Measurements from ENCODE around the gene SCYGR3. TPM values are rescaled to one million over a fixed set of nuclear protein-coding genes. Genes with fewer than 3 reads are reported as not detected.
A peak's percentile ranks its signal among the peaks of the same experiment; 100 is the strongest.

Gene SCYGR3
- polyA plus RNA-seq: not detected in 2 replicates
- not detected in 2 replicates for polyA minus RNA-seq

DNA sequence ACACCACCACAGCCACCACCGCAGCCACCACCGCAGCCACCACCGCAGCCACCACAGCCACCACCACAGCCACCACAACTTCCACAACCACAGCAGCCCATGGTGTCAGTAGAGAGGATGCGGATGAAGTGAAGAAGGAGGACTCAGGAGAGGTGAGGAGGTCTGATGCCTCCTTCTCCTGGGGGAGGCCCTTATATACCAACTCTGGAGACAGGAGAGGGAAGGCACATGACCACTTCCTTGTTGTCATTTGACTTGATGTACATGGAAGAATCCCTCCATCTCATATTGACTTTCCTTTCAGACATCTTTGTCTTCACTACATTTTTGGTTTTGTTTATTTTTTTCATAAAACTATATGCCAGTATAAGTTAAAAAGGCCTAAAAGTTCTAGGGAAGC lies at the start of gene SCYGR3:
Gene SCYGR3, minus strand, starts transcription at position 101 of the 400 bp plus-strand sequence. Its CDS starts 0 bp downstream, at position 101.
- no peaks in the 10 kb centered on the region for H3F3A ChIP-seq (ENCODE audit: insufficient read depth, low read length, poor library complexity, severe bottlenecking)
- no peak within 1 kb of the TSS for H3K9ac ChIP-seq (ENCODE audit: low read length)
- H3K9me3 ChIP-seq (ENCODE audit: low read length): no peaks in the 10 kb centered on the region
- no peaks in the 10 kb centered on the region for H3K27me3 ChIP-seq (ENCODE audit: insufficient read depth, low read depth, low read length)
- no peak within 1 kb of the TSS for H3K4me3 ChIP-seq (ENCODE audit: low read length)
- H4K20me1 ChIP-seq (ENCODE audit: insufficient read depth): no peaks in the 10 kb centered on the region
- TF ChIP-seq POLR2AphosphoS5 (IDR thresholded peaks at IDR 0.05): no peak
- no peak for TF ChIP-seq REST (IDR thresholded peaks at IDR 0.05; ENCODE audit: borderline replicate concordance)
- no peak for TF ChIP-seq EP300 (conservative IDR thresholded peaks at IDR 0.05; ENCODE audit: poor library complexity, severe bottlenecking)
- TF ChIP-seq EZH2 (IDR thresholded peaks at IDR 0.05; ENCODE audit: borderline replicate concordance, insufficient read depth, low read length, poor library complexity, severe bottlenecking): no peak
- no peak for TF ChIP-seq TAF1 (IDR thresholded peaks at IDR 0.05; ENCODE audit: low read depth)
- TF ChIP-seq RAD21 (conservative IDR thresholded peaks at IDR 0.05): no peak
- H3K4me2 ChIP-seq (ENCODE audit: low read length): no peak within 1 kb of the TSS
- no peaks in the 10 kb centered on the region for H3K79me2 ChIP-seq (replicated peaks; ENCODE audit: insufficient read depth, low read length)
- no peak within 1 kb of the TSS for H3K27ac ChIP-seq (ENCODE audit: low read length)
- no peak within 1 kb of the TSS for H2AFZ ChIP-seq (ENCODE audit: low read depth, low read length)
- H3K36me3 ChIP-seq (ENCODE audit: insufficient read depth, low read length): no peaks in the 10 kb centered on the region
- H3K9me2 ChIP-seq (ENCODE audit: insufficient read depth, low read length): no peaks in the 10 kb centered on the region

DNA sequence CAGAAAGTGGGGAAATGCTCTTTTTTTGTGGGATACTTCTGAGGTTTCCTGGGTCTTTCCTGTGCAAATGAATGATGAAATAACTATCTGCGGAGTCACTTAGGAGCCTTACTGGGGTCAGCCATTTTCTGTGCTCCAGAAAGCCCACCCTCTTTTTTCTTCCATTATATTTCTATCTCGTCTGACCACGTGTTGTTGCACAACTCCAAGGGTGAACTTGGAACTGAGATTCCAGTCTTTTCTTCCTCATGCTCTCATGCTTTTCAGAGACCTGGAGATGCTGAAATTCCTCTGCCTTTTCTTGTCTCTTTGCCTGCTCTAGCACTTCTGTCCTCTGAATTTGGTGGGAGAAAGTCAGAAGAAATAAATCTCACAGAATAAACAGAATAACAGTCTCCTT lies 47.2 kb upstream of the SCYGR3 start:
- Histone ChIP-seq H3K9me2 (ENCODE audit: insufficient read depth, low read length) (no peaks in the 10 kb centered on the region), H3K27ac (ENCODE audit: low read length) (peak overlapping the region; percentile 94), H3K9me3 (ENCODE audit: low read length) (no peaks in the 10 kb centered on the region), H4K20me1 (ENCODE audit: insufficient read depth) (no peaks in the 10 kb centered on the region), H3F3A (ENCODE audit: insufficient read depth, low read length, poor library complexity, severe bottlenecking) (no peaks in the 10 kb centered on the region), H3K4me2 (ENCODE audit: low read length) (no peak overlapping the region), H3K79me2 (replicated peaks; ENCODE audit: insufficient read depth, low read length) (no peaks in the 10 kb centered on the region), H3K27me3 (ENCODE audit: insufficient read depth, low read depth, low read length) (no peaks in the 10 kb centered on the region), H3K4me3 (ENCODE audit: low read length) (peak overlapping the region; percentile 29), H2AFZ (ENCODE audit: low read depth, low read length) (no peak overlapping the region), H3K9ac (ENCODE audit: low read length) (peak overlapping the region; percentile 58), H3K36me3 (ENCODE audit: insufficient read depth, low read length) (no peaks in the 10 kb centered on the region)
- TF ChIP-seq POLR2AphosphoS5 (IDR thresholded peaks at IDR 0.05) (no peak), EZH2 (IDR thresholded peaks at IDR 0.05; ENCODE audit: borderline replicate concordance, insufficient read depth, low read length, poor library complexity, severe bottlenecking) (no peak), REST (IDR thresholded peaks at IDR 0.05; ENCODE audit: borderline replicate concordance) (no peak), EP300 (conservative IDR thresholded peaks at IDR 0.05; ENCODE audit: poor library complexity, severe bottlenecking) (no peak), CTCF (IDR thresholded peaks at IDR 0.05; ENCODE audit: poor library complexity, severe bottlenecking) (no peak), MXI1 (conservative IDR thresholded peaks at IDR 0.05; ENCODE audit: poor library complexity, severe bottlenecking) (no peak), TAF1 (IDR thresholded peaks at IDR 0.05; ENCODE audit: low read depth) (no peak), RAD21 (conservative IDR thresholded peaks at IDR 0.05) (no peak), SMC3 (conservative IDR thresholded peaks at IDR 0.05; ENCODE audit: poor library complexity) (no peak)
